ENCODE measurements around the gene PHKA2. TPM values are rescaled to one million over a fixed set of nuclear protein-coding genes. Genes with fewer than 3 reads are reported as not detected.

PHKA2 gene
- total and polyA plus RNA-seq, 10 of the 15 experiments (the other 5 are each of a cell fraction or from before 2014, with no cell fraction given) = 1.4 to 25.6 (median 15.4) TPM

DNA sequence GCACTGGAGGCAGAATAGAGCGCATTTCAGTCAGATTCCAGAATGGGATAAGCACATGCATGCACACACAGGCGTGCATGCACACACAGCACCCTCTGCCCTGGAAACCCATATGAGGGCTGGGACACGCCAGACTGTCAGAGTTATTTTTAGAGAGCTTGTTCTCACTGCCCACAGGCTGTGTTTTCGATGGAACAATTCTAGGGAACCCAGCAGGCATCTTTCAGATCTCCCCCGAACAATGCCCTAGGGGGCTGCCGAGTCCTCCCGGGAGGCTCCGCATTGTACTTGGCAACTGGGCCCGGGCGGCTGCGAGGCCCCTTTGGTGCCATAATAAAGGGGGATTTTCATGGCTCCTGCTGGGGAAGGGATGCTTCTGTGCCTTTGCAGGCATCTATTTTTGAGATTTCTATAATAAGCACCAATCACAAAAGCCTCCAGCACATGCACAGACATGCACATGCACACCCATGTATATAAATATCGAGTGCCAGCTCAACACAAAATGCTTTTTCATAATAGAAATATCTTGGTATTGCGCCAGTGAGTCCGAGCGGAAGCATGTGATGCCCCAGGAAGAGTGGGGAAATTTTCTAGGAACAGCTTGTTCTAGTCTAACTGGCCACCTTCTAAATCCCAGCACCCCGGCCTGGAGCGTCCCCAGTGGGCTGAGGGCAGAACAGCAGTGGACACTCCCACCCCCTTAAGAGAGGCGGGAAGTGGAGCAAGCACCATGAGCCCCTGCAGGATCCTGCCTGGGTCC, 88.5 kb downstream of the PHKA2 start:
- SMC1A ChIA-PET (ENCODE audit: uncharacterized antibody, unreplicated experiment) = no interaction called here

More for the DNA sequence above, 88.5 kb downstream of the PHKA2 start:
- no TSS peak for BruUV-seq (replicated peaks)
- no peak overlapping the region for H2AFZ ChIP-seq (ENCODE audit: control insufficient read depth, low read depth, low read length)
- in situ Hi-C loops (cut with MboI) (loop anchor here (10.0 kb wide), 1 partner anchor 501 kb away; no protein-coding TSS in a partner anchor), intact Hi-C loops (cut with micrococcal nuclease; ENCODE audit: unreplicated experiment) (no loop called here)
- ATAC-seq (no peak), FAIRE-seq (no peak), DNase-seq (ENCODE audit: low read depth, low spot score) (no peak)
- WGBS (ENCODE audit: insufficient coverage, insufficient replicate concordance, low lambda C conversion rate, missing lambda C conversion rate) = 75% methylated on average over 18 of the region's 18 CpGs
- no peaks in the 10 kb centered on the region for H3K79me2 ChIP-seq (ENCODE audit: control insufficient read depth, insufficient read depth, low read length)
- no peaks in the 10 kb centered on the region for H3K9me3 ChIP-seq (replicated peaks; ENCODE audit: control insufficient read depth, insufficient read depth, low read length)
- no peak overlapping the region for H3K4me3 ChIP-seq
- ChIA-PET RAD21 (ENCODE audit: unreplicated experiment) (no interaction called here), CTCF (no interaction called here), POLR2A (no interaction called here)
- no peaks in the 10 kb centered on the region for H3K27me3 ChIP-seq (replicated peaks in 1 of 2; ENCODE audit: control insufficient read depth in 2 of 2, insufficient read depth in 2 of 2, low read length in 1 of 2)
- H4K20me1 ChIP-seq (ENCODE audit: control insufficient read depth, insufficient read depth) = no peaks in the 10 kb centered on the region
- TF ChIP-seq, protein P1, sequence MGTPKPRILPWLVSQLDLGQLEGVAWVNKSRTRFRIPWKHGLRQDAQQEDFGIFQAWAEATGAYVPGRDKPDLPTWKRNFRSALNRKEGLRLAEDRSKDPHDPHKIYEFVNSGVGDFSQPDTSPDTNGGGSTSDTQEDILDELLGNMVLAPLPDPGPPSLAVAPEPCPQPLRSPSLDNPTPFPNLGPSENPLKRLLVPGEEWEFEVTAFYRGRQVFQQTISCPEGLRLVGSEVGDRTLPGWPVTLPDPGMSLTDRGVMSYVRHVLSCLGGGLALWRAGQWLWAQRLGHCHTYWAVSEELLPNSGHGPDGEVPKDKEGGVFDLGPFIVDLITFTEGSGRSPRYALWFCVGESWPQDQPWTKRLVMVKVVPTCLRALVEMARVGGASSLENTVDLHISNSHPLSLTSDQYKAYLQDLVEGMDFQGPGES (IDR thresholded peaks at IDR 0.05) = no peak
- TF ChIP-seq TCF12 (IDR thresholded peaks at IDR 0.05; ENCODE audit: low read depth, low read length) (no peak), ETV6 (conservative IDR thresholded peaks at IDR 0.05 in 1 of 2, IDR thresholded peaks at IDR 0.05 in 1 of 2; ENCODE audit: borderline replicate concordance in 1 of 2, low read depth in 1 of 2) (no peak), NFYA (IDR thresholded peaks at IDR 0.05; ENCODE audit: borderline replicate concordance, low read depth, low read length) (no peak), KLF5 (IDR thresholded peaks at IDR 0.05; ENCODE audit: partially characterized antibody) (no peak), CBX5 (IDR thresholded peaks at IDR 0.05; ENCODE audit: low read depth) (no peak), ZNF384 (IDR thresholded peaks at IDR 0.05; ENCODE audit: borderline replicate concordance, low read depth, low read length) (no peak), POLR2AphosphoS5 (IDR thresholded peaks at IDR 0.05; ENCODE audit: low read length) (no peak), MYB (IDR thresholded peaks at IDR 0.05; ENCODE audit: borderline replicate concordance, low read depth, low read length) (no peak), ZSCAN29 (IDR thresholded peaks at IDR 0.05) (no peak), SUZ12 (IDR thresholded peaks at IDR 0.05; ENCODE audit: unreplicated experiment) (no peak), IRF4 (IDR thresholded peaks at IDR 0.05; ENCODE audit: low read depth, low read length) (no peak), HDGF (IDR thresholded peaks at IDR 0.05) (no peak), FOXK2 (IDR thresholded peaks at IDR 0.05) (no peak)
- TF ChIP-seq, protein P2, sequence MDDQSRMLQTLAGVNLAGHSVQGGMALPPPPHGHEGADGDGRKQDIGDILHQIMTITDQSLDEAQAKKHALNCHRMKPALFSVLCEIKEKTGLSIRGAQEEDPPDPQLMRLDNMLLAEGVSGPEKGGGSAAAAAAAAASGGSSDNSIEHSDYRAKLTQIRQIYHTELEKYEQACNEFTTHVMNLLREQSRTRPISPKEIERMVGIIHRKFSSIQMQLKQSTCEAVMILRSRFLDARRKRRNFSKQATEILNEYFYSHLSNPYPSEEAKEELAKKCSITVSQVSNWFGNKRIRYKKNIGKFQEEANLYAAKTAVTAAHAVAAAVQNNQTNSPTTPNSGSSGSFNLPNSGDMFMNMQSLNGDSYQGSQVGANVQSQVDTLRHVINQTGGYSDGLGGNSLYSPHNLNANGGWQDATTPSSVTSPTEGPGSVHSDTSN (IDR thresholded peaks at IDR 0.05; ENCODE audit: insufficient replicate concordance, low read depth, low read length) = no peak
- TF ChIP-seq, protein P3, sequence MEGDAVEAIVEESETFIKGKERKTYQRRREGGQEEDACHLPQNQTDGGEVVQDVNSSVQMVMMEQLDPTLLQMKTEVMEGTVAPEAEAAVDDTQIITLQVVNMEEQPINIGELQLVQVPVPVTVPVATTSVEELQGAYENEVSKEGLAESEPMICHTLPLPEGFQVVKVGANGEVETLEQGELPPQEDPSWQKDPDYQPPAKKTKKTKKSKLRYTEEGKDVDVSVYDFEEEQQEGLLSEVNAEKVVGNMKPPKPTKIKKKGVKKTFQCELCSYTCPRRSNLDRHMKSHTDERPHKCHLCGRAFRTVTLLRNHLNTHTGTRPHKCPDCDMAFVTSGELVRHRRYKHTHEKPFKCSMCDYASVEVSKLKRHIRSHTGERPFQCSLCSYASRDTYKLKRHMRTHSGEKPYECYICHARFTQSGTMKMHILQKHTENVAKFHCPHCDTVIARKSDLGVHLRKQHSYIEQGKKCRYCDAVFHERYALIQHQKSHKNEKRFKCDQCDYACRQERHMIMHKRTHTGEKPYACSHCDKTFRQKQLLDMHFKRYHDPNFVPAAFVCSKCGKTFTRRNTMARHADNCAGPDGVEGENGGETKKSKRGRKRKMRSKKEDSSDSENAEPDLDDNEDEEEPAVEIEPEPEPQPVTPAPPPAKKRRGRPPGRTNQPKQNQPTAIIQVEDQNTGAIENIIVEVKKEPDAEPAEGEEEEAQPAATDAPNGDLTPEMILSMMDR (IDR thresholded peaks at IDR 0.05 in 2 of 3, conservative IDR thresholded peaks at IDR 0.05 in 1 of 3; ENCODE audit: control insufficient read depth in 2 of 3, extremely low read depth in 1 of 3, insufficient read depth in 1 of 3, low read depth in 3 of 3, low read length in 3 of 3) = no peak
- TF ChIP-seq, protein P4, sequence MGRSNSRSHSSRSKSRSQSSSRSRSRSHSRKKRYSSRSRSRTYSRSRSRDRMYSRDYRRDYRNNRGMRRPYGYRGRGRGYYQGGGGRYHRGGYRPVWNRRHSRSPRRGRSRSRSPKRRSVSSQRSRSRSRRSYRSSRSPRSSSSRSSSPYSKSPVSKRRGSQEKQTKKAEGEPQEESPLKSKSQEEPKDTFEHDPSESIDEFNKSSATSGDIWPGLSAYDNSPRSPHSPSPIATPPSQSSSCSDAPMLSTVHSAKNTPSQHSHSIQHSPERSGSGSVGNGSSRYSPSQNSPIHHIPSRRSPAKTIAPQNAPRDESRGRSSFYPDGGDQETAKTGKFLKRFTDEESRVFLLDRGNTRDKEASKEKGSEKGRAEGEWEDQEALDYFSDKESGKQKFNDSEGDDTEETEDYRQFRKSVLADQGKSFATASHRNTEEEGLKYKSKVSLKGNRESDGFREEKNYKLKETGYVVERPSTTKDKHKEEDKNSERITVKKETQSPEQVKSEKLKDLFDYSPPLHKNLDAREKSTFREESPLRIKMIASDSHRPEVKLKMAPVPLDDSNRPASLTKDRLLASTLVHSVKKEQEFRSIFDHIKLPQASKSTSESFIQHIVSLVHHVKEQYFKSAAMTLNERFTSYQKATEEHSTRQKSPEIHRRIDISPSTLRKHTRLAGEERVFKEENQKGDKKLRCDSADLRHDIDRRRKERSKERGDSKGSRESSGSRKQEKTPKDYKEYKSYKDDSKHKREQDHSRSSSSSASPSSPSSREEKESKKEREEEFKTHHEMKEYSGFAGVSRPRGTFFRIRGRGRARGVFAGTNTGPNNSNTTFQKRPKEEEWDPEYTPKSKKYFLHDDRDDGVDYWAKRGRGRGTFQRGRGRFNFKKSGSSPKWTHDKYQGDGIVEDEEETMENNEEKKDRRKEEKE (IDR thresholded peaks at IDR 0.05) = no peak
- no peak overlapping the region for H3K4me2 ChIP-seq (ENCODE audit: control insufficient read depth, insufficient read depth)
- no peak overlapping the region for H3K27ac ChIP-seq (ENCODE audit: control insufficient read depth, insufficient read depth)
- H3K4me1 ChIP-seq (ENCODE audit: control insufficient read depth, insufficient read depth, low read length) = no peaks in the 10 kb centered on the region
- no peaks in the 10 kb centered on the region; a peak in 1 of 4 replicates for H3K36me3 ChIP-seq (ENCODE audit: control insufficient read depth in 2 of 2, insufficient read depth in 2 of 2, low read length in 1 of 2)
- no peak overlapping the region for H3K9ac ChIP-seq (ENCODE audit: control insufficient read depth, insufficient read depth, low read length)

All from GM12878 (cell line).